ENCODE data around the gene CAPN12. TPM values are rescaled to one million over a fixed set of nuclear protein-coding genes. Genes with fewer than 3 reads are reported as not detected.

Gene CAPN12
- total RNA-seq, 2 experiments from 2014 or later, result 1.2 to 2.6 TPM

GRCh38 chr19:38692458-38693379, 51.6 kb downstream of the CAPN12 start:
- CTCF ChIA-PET (ENCODE audit: unreplicated experiment), result no interaction called here
- H3K9me3 ChIP-seq (ENCODE audit: low read length), result no peaks in the 10 kb centered on the region
- 0 out of 2 replicates have a peak, but pooled peaks cover 5% of the 10 kb centered on the region for H4K20me1 ChIP-seq (ENCODE audit: insufficient read depth, low read length)
- no peak for DNase-seq (ENCODE audit: low spot score)
- H2AFZ ChIP-seq (ENCODE audit: low read length), result no peak overlapping the region
- H3K36me3 ChIP-seq (ENCODE audit: insufficient read depth, low read length), result no peaks in the 10 kb centered on the region; the same call in 1 of the 2 replicates
- H3K79me2 ChIP-seq (ENCODE audit: insufficient read depth, low read depth, low read length), result peaks cover 4% of the 10 kb centered on the region; the same call in 1 of the 2 replicates
- H3K4me3 ChIP-seq (ENCODE audit: low read depth, low read length, poor library complexity, severe bottlenecking), result no peak overlapping the region
- no peak overlapping the region for H3K27ac ChIP-seq (ENCODE audit: low read depth, low read length, poor library complexity, severe bottlenecking)
- no TSS peak for BruUV-seq (replicated peaks)
- no peak overlapping the region for H3K4me2 ChIP-seq (ENCODE audit: low read length)
- peaks cover 11% of the 10 kb centered on the region for H3K4me1 ChIP-seq (ENCODE audit: insufficient read depth, low read length, poor library complexity, severe bottlenecking)
- POLR2A ChIA-PET, result no interaction called here
- intact Hi-C loops (cut with micrococcal nuclease; ENCODE audit: unreplicated experiment), result no loop called here
- no peaks in the 10 kb centered on the region for H3K9me2 ChIP-seq (ENCODE audit: insufficient read depth, low read length)
- TF ChIP-seq EZH2phosphoT487 (IDR thresholded peaks at IDR 0.05; ENCODE audit: borderline replicate concordance, low read depth, low read length) (no peak), CTCF (conservative IDR thresholded peaks at IDR 0.05; ENCODE audit: low read length) (no peak)

GRCh38 chr19:38691938-38692457, 52.3 kb downstream of the CAPN12 start:
- H3K27ac ChIP-seq (ENCODE audit: low read depth, low read length, poor library complexity, severe bottlenecking), result no peak overlapping the region
- BruUV-seq (replicated peaks), result no TSS peak
- H3K4me2 ChIP-seq (ENCODE audit: low read length), result no peak overlapping the region
- no peak for TF ChIP-seq EZH2phosphoT487 (IDR thresholded peaks at IDR 0.05; ENCODE audit: borderline replicate concordance, low read depth, low read length)
- TF ChIP-seq CTCF (conservative IDR thresholded peaks at IDR 0.05; ENCODE audit: low read length), result no peak
- ChIA-PET CTCF (ENCODE audit: unreplicated experiment) (no interaction called here), POLR2A (no interaction called here)
- no peak for DNase-seq (ENCODE audit: low spot score)
- no peaks in the 10 kb centered on the region for H3K9me2 ChIP-seq (ENCODE audit: insufficient read depth, low read length)
- intact Hi-C loops (cut with micrococcal nuclease; ENCODE audit: unreplicated experiment), result no loop called here
- H3K36me3 ChIP-seq (ENCODE audit: insufficient read depth, low read length), result no peaks in the 10 kb centered on the region; the same call in 1 of the 2 replicates
- peaks cover 7% of the 10 kb centered on the region; the same call in 1 of the 2 replicates for H3K79me2 ChIP-seq (ENCODE audit: insufficient read depth, low read depth, low read length)
- H3K9me3 ChIP-seq (ENCODE audit: low read length), result no peaks in the 10 kb centered on the region
- H4K20me1 ChIP-seq (ENCODE audit: insufficient read depth, low read length), result 0 out of 2 replicates have a peak, but pooled peaks cover 5% of the 10 kb centered on the region
- peaks cover 11% of the 10 kb centered on the region for H3K4me1 ChIP-seq (ENCODE audit: insufficient read depth, low read length, poor library complexity, severe bottlenecking)
- no peak overlapping the region for H2AFZ ChIP-seq (ENCODE audit: low read length)
- no peak overlapping the region for H3K4me3 ChIP-seq (ENCODE audit: low read depth, low read length, poor library complexity, severe bottlenecking)
